IMR-90 (cell line): Measurements from ENCODE around the gene HAX1.

Experiments used
- BHLHE40 ChIP-seq: fragments of 150-350 bp; IDR thresholded peaks from 2 replicates; pipeline ENCODE4 v1.6.1; 2016; ENCODE audit warnings: mild to moderate bottlenecking, low read depth, low read length
- CEBPB ChIP-seq: IDR thresholded peaks from 2 replicates; pipeline ENCODE4 v1.6.1; 2012; ENCODE audit warnings: low read depth, low read length, improper control_type of control experiment
- CHD1 ChIP-seq: IDR thresholded peaks from 2 replicates; pipeline ENCODE4 v1.6.1; 2012; ENCODE audit warnings: low read depth, low read length, improper control_type of control experiment
- CTCF ChIP-seq: conservative IDR thresholded peaks from 2 replicates; pipeline ENCODE4 v1.5.1; 2012; ENCODE audit warnings: mild to moderate bottlenecking, low read depth, low read length, improper control_type of control experiment
- FOS ChIP-seq: fragments of 150-350 bp; IDR thresholded peaks from 2 replicates; pipeline ENCODE4 v1.6.1; 2016; ENCODE audit warnings: low read depth, low read length
- MAFK ChIP-seq: IDR thresholded peaks from 2 replicates; pipeline ENCODE4 v1.6.1; 2012; ENCODE audit warnings: low read depth, low read length, improper control_type of control experiment
- MAZ ChIP-seq: IDR thresholded peaks from 2 replicates; pipeline ENCODE4 v1.6.1; 2012; ENCODE audit warnings: low read depth, mild to moderate bottlenecking, low read length, improper control_type of control experiment, moderate library complexity, borderline replicate concordance
- MXI1 ChIP-seq: IDR thresholded peaks from 2 replicates; pipeline ENCODE4 v1.6.1; 2012; ENCODE audit warnings: low read depth, mild to moderate bottlenecking, low read length, moderate library complexity, borderline replicate concordance
- POLR2A ChIP-seq: IDR thresholded peaks from 2 replicates; pipeline ENCODE4 v1.6.1; 2012; ENCODE audit warnings: mild to moderate bottlenecking, low read depth, low read length
- RAD21 ChIP-seq: IDR thresholded peaks from 2 replicates; pipeline ENCODE4 v1.6.1; 2012; ENCODE audit warnings: low read length, improper control_type of control experiment
- RCOR1 ChIP-seq: IDR thresholded peaks from 2 replicates; pipeline ENCODE4 v1.6.1; 2012; ENCODE audit warnings: mild to moderate bottlenecking, low read length, improper control_type of control experiment; ENCODE audit not compliant: insufficient replicate concordance
- SMC3 ChIP-seq: fragments of 150-350 bp; IDR thresholded peaks from 2 replicates; pipeline ENCODE4 v1.6.1; 2016; ENCODE audit warnings: low read depth, mild to moderate bottlenecking, antibody characterized with exemption, low read length, moderate library complexity
- USF2 ChIP-seq: fragments of 150-350 bp; IDR thresholded peaks from 2 replicates; pipeline ENCODE4 v1.6.1; 2017; ENCODE audit warnings: mild to moderate bottlenecking, antibody characterized with exemption, low read length, low read depth
- TF ChIP-seq, protein P1 (sequence below): fragments of 150-350 bp; IDR thresholded peaks from 2 replicates; pipeline ENCODE4 v1.6.1; 2016; ENCODE audit warnings: low read depth, mild to moderate bottlenecking, low read length, moderate library complexity, borderline replicate concordance

DNA sequence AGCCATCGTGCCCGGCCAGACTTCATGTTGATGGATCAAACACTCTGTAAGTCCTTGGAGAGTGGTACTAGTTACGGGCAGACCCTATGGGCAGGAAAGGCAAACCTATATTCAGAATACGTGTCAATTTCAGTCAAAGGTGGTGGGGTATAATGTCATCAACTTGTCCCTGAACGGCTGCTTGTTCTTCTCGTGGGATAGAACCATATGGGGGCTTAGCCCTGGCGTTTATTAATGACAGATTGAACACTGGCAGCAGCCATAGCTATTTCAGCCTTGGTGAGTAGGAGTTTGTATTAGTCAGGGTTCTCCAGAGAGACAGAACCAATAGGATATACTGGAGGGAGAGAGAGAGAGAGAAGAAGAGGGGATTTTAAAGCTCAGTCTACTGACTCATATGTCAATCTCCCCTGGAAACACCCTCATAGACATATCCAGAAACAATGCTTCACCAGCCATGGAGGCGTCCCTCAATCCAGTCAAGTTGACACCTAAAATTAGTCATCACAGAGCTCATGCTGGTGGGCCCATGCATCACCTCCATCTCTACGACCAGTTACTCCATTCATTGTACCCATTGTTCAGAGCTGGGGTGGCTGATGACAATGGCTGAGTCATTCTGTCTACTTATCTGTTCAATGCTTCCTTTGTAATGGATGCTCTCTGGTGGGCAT, 32.4 kb downstream of the HAX1 start:
- TF ChIP-seq CTCF (no peak), SMC3 (no peak), POLR2A (no peak), USF2 (no peak), MAFK (no peak), BHLHE40 (no peak), FOS (no peak), RCOR1 (no peak), CEBPB (no peak), CHD1 (no peak), MXI1 (no peak), MAZ (no peak), RAD21 (no peak)
- TF ChIP-seq, protein P1, sequence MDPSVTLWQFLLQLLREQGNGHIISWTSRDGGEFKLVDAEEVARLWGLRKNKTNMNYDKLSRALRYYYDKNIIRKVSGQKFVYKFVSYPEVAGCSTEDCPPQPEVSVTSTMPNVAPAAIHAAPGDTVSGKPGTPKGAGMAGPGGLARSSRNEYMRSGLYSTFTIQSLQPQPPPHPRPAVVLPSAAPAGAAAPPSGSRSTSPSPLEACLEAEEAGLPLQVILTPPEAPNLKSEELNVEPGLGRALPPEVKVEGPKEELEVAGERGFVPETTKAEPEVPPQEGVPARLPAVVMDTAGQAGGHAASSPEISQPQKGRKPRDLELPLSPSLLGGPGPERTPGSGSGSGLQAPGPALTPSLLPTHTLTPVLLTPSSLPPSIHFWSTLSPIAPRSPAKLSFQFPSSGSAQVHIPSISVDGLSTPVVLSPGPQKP = no peak
